C4-2B (cell line): Measurements from ENCODE around the gene PNMA8A.
A peak's percentile ranks its signal among the peaks of the same experiment; 100 is the strongest.

Experiments used
- H3K27ac ChIP-seq: fragments of 450-650 bp; 2 replicates; pipeline ENCODE4 v1.5.1; 2017
- CTCF ChIP-seq: fragments of 450-650 bp; conservative IDR thresholded peaks from 2 replicates; pipeline ENCODE4 v1.5.1; 2017; ENCODE audit warnings: mild to moderate bottlenecking
- ZFX ChIP-seq: fragments of 450-650 bp; IDR thresholded peaks from 2 replicates; pipeline ENCODE4 v1.6.1; 2017

The PNMA8A gene

DNA sequence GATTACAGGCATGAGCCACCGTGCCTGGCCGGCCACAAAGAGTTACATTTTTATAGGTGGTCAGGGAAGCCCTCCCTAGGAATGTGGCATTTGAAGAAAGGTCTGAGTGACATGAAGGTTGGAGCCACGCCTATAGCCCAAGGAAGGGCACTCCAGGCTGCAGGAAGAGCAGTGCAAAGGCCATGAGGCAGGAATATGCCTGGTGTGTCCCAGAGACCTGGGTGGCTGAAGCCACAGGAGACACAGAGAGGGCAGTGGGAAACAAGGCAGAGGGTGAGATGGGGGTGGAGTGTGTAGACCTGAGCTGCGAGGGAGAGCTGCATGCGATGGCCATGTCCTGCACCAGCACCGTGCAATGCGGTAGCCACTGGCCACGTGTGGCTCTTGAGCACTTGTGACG, 19.4 kb upstream of the PNMA8A start:
- TF ChIP-seq CTCF (no peak), ZFX (no peak)
- H3K27ac ChIP-seq: no peak overlapping the region

DNA sequence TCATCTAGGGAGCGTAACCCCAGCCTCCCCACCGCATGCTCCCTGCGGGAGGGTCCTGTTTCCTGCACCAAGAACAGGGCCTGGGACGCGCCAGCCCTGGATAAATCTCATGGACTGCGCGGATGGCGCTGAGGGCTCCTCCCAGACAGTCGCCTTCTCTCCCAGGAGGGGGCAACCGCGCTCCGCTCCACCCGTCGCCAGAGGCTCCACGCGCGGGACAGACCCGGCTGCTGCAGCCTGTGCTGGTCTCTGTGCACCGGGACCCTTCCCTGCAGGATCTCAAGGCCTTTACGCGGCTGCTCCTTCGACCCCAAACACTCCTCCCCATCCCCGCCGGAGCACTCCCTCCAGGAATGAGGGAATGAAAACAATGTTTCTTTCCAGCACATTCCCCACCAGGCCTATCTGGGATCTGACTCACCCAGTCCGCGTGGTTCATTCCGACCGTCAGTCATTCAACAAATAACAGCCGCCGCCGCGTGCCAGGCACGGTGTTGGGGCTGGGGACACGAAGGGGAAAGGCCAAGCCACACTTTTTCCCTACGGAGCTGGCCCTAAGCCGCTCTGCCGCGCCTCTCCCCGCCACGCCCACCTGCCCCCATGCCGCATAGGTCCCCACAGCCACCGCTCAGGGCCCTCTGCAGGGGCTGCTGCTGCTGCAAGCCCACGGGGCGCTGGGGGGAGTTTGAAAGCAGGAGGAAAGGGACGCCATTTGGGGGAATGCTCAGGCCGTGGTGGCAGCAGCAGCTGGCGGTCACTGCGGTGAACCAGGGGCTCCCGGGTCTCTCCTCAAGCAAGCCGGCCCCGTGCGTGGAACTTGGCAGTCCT, 18.3 kb upstream of the PNMA8A start:
- H3K27ac ChIP-seq: no peak overlapping the region
- TF ChIP-seq CTCF (no peak), ZFX (no peak)

- no peak overlapping the region for H3K27ac ChIP-seq
- TF ChIP-seq ZFX: no peak
- no peak for TF ChIP-seq CTCF
These were observed 17.2 kb upstream of the PNMA8A start for GRCh38 chr19:46488551-46488950.

GRCh38 chr19:46487802-46488445, 16.6 kb upstream of the PNMA8A start:
- TF ChIP-seq CTCF (peak; percentile 81), ZFX (no peak)
- no peak overlapping the region for H3K27ac ChIP-seq

- no peak overlapping the region for H3K27ac ChIP-seq
- TF ChIP-seq CTCF (no peak), ZFX (no peak)
These were observed 15.9 kb upstream of the PNMA8A start for GRCh38 chr19:46487178-46487801.

DNA sequence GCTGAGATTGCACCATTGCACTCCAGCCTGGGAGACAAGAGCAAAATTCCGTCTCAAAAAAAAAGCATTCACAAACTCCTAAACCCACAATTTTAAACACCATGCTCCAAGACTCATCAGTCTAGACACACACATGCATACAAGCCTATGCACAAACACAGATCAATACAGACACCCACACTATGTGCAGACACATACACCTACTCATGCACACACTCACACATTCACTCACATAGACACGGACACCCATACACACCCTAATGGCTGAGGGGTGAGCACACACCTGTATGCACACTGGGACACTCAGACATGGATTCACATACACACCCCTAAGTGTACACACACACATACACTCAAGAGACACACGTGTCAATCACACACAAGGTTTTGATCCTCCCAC, 15.0 kb upstream of the PNMA8A start:
- TF ChIP-seq ZFX: no peak
- H3K27ac ChIP-seq: no peak overlapping the region

DNA sequence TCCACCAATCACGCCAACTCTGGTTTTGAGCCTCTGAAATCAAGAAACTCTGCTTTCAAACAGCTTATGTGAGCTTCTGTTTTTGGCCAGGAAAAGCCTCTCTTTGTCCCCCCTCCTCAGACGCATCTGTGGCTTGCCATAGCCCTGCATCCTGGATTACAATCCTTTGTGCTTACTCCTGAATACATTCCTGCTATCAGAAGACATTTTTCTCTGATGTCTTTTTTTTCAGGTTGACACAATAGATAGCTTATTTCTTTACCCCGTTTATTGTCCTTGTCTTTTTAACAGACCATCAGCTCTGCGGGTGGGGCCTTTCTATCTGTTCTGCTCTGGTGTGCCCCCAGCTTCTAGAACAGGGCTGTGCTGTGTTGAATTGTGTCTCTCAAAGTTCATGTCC, 13.3 kb upstream of the PNMA8A start:
- TF ChIP-seq CTCF (no peak), ZFX (no peak)

More for the DNA sequence above, 13.3 kb upstream of the PNMA8A start:
- H3K27ac ChIP-seq: no peak overlapping the region
